ENCODE results near the gene AKAP5.

Gene AKAP5

DNA sequence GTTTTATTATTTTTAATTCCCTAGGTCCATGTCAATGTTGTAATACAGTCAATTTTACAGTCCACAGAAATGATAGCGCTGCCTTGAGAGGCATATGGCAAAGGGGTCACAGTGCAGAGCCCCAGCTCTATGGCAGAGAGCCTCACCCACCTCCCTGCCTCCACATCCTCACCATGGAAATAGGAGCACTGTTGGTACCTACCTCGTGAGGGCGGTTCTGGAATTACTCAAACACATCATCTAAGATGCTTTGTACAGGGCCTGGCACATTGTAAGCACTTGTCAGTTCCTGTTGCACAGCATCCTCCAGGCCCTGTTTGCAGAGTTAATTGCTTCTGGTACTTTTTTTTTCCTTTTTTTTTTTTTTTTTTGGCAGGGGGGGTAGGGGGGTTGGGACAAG, 4.1 kb upstream of the AKAP5 start:
- DNase-seq: no peak

DNA sequence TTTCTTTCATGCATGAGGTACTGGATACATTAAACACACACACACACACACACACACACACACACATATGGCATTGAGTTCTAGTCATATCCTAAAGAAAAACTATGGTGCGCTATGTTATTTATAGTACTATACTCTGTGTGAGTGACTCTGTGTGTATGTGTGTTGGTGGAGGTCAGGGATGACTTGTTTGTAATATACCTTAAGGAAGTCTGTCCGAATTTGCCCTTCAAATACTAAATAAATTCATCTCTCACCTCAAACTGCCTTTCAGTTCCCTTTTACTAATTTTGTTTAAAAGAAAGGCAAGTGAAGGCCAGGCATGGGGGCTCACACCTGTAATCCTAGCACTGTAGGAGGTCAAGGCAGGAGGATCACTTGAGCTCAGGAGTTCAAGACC, 2.1 kb upstream of the AKAP5 start:
- no peak for DNase-seq

DNA sequence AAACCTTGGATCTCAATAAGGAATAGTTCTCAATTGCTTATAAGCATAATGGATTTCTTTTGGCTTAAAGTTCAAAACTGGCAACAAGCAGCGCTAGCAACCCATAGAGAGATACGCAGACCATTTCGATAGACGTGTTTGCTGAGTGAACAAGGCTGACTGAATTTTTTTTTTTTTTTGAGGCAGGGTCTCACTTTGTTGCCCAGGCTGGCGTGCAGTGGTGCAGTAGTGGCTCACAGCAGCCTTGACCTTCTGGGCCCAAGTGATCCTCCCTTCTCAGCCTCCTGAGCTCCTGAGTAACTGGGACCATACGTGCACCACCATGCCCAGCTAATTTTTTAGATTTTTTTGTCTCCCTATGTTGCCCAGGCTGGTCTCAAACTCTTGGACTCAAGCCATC, 1.4 kb upstream of the AKAP5 start:
- DNase-seq: no peak

DNA sequence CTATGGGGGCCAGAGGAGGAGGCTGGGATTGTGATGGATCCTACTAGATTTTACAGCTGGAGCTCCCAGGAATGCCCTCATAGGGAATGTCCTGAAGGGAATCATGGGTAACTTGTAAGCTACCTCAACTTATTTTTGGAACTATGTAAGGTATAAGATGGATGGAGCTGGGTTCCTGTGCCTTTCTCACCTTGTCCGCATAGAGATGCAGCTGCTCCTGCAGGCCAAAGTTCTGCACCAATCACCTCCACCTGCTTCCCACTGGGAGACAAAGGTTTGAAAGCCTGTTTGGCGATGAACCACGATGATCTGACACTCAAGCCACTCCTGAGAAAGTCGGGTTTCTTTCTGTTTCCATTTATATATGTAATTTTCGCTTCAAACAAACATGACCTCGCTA, 648 bp upstream of the AKAP5 start:
- DNase-seq: no peak

DNA sequence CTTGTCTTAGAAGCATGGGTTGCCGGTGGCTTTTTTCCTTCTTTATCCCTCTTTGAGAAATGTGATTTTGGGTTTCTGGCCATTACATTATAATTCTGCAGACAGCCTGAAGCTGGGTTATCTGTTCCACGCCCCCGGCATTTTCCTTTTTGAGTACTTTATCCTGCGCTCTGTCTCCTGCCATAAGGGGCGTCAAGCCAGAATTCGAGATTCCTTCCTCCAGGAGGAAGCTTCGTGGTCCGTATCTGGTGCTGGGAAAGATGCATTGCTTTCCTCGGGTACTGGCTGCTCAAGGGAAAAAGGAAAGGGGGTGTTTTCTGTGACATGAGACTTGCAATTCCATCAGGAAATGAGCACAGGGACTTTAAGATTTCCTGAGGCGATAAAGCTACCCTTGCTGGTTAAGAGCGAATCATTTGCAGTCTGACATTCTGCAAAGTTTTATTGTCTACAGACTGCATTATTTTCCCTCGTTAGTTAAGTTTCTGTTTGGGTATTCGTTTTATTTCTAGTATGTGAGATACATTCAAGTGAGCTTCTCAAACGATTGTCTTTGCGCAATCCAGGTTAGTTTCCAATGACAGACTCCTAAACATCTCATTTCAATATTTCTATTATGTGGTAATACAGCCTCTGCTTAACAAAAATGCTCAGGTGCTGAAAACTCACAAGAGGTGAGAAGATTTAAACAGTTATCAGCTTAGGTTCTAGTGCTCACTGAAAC, 694 bp downstream of the AKAP5 start:
- no peak for DNase-seq

DNA sequence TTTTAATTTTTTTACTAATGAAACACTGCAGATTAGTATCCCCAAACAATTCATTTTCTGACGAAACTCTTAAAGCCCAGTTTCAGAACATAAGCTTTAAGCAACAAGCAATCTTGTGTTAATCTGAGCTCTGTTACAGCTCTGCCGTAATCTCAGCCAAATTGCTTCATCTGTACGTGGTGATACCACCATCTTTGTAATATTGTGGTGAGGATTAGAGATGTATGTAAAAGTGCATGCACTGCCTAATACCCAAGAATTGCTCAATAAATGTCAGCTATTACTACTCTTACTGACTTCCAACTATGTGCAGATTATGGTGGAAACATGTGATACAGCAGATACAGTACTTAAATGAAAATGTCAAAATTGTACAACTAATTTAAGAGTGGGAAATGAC, 1.8 kb downstream of the AKAP5 start:
- DNase-seq: no peak

DNA sequence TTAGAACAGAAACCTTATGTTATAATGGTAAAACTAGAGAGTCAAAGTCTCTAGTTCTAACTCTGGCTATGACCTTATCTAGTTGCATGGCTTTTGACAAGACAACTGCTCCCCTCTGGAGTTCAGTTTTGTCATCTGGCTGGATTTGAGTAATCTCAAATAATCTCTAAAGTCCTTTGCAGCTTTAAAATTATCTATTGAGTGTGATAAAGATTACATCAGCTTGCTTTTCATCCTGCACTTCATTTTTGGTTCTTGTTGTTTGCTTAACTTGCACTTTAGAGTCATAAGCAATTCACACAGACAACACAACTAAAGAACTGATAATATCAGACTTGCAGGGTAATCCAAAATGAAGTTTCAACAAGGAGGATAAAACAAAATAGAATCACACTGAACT, 2.3 kb downstream of the AKAP5 start:
- DNase-seq: no peak

DNA sequence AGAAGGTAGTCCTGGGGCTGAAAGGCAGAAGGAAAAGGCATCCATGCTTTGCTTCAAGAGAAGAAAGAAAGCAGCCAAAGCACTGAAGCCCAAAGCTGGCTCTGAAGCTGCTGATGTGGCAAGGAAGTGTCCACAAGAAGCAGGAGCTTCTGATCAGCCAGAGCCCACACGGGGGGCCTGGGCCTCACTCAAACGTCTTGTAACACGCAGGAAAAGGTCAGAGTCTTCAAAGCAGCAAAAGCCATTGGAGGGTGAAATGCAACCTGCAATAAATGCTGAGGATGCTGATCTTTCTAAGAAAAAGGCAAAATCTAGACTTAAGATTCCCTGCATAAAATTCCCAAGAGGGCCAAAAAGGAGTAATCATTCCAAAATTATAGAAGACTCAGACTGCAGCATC, 3.2 kb downstream of the AKAP5 start:
- no peak for DNase-seq

DNA sequence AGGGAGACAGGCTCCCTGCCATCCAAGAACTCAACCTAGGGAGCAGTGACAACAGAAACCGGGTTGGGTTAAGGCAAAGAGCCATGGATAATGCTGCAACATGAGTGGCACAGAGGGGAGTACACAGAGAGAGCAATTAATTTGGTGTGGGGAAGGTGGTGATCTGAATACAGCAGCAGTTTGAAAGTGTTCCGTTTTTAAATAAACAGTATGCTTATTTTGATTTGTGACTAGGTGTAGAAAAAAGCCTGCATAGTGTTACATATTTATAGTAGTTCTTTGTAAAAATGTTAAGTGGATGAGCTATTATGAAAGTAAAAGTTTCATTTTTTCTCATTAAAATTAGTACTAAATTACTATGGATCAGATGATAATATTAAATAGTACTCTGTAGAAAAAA, 8.7 kb downstream of the AKAP5 start:
- no peak for DNase-seq

DNA sequence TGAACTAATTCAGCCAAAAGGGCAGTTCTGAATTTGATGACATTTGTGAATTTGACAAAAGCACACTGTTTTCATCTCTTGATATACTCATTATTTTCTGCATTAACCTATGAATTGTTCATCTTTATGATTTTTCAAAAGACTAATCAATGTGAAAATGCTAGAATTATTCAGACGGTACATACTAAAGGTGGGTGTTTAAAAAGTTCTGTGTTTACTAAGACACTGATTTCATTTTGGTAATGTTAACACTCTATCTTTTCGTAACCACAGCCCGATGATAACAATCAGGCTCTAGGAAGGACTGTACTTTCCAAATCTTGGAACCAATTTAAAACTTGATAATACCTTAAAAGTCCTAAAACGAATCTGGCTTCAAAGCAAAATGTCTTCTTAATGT, 9.4 kb downstream of the AKAP5 start:
- DNase-seq: no peak

DNA sequence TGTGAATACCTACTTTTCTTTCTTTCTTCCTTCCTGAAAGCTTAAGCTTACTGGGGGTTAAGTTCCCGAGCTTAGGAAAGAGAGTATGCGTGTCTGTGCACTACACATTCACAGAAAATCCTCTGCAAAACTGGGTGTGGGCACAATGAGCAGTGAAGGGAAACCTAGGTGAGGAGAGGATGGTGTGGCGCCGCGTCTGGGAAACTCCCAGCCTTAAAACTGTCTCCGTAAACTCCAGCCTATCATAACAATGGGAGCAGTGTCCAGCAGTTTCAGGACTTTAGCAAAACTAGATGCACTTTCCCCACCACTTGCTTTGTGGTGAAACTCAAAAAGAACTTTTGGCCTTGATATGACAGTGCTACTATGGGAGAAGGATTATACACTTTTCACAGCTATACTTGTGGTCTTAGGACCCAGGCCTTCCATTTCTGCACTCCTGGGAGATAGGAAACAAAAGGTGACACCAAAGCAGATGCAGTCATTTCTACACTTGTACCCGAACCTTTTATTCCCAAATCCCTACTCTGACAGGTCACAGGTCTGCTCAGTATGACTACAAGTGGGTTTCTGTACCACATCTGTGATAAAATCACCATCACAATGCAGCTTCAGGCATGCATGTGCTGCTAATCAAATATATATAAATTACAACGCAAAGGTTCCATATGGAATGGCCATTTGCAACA, 10.4 kb downstream of the AKAP5 start:
- DNase-seq: no peak

DNA sequence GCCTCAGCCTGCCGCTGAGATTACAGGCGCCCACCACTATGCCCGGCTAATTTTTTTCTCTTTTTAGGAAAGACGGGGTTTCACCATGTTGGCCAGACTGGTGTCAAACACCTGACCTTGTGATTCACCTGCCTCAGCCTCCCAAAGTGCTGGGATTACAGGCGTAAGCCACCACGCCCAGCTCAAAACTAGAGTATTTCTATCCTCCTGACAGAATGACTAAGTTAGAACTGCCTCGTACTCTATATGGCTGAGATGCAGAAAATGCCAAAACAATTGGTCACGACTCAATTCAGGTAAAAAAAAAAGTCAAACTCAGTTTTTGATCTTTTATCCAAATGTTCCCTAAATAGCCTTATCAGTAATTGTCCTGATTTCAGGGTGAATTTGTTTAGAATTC, 11.1 kb downstream of the AKAP5 start:
- no peak for DNase-seq

DNA sequence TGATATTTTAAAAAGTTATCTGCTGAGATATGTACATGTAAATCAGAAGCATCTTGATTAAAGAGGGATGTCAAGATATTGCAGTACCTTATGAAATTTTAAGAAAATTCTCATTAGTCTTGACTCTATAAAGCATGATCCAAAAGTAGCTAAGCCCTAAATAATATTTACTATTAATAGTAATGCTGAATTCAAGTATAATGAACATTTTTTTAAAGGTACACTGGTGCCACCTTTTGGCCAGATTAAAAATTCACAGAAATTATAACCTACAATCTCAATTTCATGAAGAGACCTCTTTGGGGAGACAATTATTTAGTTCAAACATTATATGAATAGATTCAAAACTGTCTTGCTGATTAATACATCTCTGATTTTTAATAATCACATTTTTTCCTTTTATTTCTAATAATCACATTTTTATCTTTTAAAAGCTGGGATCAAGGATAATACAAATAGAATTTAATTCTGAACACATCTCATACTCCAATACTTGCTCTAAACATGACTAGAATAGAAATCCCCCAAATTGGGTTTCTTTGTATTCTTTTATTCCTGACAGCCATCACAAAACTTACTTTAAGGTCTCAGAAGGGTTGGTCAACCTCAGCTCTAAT, 13.4 kb downstream of the AKAP5 start:
- no peak for DNase-seq

DNA sequence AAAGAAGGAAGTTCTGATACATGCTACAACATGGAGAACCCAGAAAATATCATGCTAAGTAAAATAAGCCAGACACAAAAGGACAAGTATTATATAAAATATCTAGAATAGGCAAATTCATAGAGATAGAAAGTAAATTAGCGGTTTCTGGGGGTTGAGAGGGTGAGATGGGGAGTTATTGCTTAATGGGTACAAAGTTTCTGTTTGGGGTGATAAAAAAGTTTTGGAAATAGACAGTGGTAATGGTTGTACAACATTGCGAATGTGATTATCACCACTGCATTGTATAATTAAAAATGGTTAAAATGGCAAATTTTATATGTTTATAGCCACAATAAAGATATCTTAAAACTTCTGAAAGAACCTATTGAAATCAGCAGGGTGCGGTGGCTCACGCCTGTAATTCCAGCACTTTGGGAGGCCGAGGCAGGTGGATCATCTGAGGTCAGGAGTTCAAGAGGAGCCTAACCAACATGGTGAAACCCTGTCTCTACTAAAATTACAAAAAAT, 23.3 kb downstream of the AKAP5 start:
- no peak for DNase-seq

DNA sequence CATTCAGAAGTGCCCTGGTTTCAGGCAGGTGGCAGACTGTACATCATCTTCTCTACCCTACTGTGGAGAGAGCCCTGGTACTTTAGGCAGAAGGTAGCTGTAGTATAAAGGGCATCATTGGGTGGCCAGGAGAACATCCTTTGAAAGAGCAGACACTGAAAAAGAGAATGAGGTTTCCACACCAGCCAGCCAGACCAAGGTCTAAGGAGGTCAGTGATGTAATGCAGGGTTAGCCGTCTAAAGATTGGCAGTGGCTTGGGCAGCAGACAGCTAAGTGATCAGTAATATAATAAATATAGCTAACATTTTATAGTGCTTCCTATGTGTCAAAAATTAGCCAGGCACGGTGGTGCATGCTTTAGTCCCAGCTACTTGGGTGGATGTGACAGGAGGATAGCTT, 26.3 kb downstream of the AKAP5 start:
- no peak for DNase-seq

DNA sequence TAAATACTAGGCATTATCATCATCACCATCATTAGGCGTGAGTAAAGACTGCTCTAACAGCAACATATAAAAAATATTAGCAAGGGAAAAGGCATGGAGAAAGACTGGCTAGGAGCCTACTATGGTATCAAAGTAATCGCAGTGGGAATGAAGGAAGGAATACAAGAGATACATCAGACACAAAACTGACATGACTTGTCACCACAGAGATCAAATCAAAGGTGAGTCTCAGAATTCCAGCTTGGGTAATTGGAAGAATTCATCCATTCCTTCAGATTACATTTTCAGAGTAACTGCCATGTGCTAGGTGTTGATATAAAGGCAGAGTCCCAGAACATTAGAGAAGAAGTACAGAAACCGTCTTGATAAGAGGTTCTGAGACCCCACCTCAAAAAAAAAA, 28.2 kb downstream of the AKAP5 start:
- DNase-seq: no peak

DNA sequence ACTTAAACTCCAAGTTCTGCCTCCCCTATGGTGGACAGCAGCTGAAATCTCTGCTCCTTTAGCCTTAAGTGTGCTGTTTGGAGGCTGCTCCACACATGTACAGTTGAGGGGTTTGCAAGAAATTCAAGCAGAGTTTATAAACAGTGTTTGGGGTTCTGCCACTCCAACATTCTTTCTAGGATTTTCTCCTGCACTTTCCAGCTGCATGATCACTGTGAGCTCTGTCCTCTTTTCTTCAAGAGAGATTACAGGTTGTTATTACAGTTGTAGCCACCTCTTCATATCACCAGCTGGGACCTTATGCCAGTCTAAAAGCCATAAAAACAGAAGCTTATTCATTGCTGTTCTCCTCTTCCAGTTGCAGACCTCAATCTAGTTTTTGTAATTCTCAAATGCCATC, 30.0 kb downstream of the AKAP5 start:
- DNase-seq: no peak

DNA sequence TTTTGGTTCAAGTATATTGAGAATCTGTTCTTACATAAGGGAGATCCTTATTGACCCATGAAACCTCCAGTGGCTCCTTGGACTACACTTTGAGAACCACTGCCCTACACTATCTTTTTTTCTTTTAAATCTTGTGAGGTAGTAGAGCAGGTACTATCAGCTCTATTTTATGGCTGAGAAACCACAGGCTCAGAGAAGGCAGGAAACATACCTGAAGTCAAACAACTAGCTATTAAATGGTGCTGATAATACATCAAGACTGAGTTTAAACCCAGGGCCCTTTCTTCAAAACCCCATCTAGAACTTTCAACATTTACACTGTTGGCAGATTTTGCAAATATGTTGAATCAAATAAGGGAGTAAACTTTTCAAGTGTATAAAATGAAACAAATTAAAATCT, 31.5 kb downstream of the AKAP5 start:
- DNase-seq: no peak

DNA sequence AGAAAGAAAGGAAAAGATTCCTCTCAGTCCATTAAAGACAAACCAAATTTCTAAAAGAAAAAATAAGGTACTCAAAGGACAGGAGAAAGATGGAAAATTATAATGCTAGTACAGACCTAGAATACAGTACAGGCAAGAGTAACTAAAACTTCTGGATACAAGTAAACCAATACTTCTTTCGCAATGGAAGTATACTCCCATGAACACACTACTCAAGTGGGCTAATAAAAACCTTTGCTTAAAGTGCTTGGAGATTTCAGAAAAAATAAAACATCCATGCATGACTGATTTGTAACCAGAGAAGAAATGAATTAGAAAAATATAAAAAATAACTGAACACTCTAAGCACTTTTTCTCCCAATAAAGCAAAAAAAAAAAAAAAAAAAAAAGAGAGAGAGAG, 34.8 kb downstream of the AKAP5 start:
- DNase-seq: no peak

DNA sequence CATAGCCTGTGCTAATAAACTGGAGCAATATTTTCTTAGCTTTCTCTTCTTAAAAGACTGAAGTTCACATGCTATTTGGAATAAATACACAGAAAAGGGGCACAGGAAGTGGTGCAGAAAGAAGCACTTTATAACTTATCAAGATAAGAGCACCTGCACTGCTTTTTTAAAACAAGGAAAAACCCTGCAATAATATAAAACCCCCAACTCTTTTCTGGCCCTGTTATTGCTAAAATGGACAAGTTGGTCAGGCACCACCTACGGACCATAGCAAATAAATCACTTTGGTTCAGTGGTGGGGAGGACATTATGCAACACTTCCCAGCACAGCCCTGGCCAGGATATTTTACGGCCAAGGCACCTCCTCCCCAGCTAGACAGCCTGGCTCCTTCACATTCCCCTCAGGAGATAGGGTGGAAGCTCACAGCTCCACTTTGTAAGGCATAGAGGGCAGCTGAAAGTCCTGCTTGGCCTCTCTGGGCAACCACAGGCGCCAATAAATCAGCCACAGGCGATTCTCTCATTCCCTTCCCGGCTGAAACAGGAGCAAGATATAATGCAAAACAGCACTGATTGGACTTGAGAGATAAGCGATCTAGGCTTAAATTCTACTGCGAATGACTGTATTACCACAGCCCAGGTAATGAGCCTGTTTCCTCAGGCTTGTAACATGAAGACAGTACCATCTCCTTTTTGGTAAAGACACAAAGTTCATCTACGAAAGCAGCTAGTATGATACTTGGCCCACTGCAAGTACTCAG, 36.3 kb downstream of the AKAP5 start:
- DNase-seq: no peak

DNA sequence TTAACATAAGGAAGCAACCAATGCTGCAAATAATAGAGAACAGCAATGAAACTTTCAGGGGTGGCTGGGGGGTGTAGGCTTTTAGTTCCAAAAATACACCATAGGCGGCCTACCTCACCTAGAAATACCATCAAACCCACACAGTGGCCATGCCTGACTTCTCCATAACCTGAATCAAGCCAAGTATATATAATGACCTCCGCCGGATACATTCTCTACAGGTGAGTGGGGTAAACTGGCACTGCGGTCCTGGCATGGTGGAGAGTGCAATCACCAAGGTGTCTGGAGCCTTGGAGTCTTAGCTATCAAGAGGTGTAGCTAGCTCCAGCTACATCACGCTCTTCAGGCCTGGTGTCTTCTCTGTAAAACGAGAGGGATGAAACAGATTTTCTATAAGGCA, 37.2 kb downstream of the AKAP5 start:
- no peak for DNase-seq

DNA sequence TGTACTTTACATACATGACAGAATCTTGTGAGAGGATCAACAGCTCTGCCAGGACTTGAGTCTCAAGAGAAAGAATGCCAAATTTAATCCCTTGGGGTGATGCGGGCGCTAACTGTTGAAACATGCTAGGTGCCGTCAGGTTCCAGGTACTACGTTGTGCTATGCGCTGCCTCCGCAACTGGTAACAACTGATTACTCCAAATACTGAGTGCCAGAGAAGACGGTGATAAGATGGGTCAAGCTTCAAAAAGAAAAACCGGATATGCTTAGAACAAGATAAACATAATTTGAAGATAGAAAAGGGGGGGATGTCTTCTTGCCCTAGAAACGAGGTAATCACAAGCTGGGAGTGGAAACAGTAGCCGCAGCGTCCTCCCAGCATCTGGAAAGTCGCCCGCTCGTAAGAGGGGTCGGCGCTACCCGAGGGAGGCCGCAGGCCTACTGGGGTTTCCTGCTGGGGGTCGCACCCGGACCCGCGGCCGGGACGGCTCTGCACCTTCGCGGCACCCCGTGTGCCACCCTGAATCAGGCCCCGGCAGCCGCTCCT, 37.7 kb downstream of the AKAP5 start:
- DNase-seq: peak; percentile 33
